ENCODE results near the gene AFG3L2. TPM values are rescaled to one million over a fixed set of nuclear protein-coding genes. Genes with fewer than 3 reads are reported as not detected.

AFG3L2 gene
- total RNA-seq, 1 experiment from 2014 or later: 55.1 TPM

GRCh38 chr18:12334366-12334808 lies 42.6 kb downstream of the AFG3L2 start:
- no peak for TF ChIP-seq CTCF (IDR thresholded peaks at IDR 0.05; ENCODE audit: unreplicated experiment)
- intact Hi-C loops (cut with micrococcal nuclease; ENCODE audit: unreplicated experiment): no loop called here
- Mint-ChIP-seq H3K36me3 (ENCODE audit: insufficient read depth, unreplicated experiment) (peaks cover 45% of the 10 kb centered on the region), H3K9me3 (ENCODE audit: low read depth, unreplicated experiment) (no peaks in the 10 kb centered on the region), H3K4me3 (ENCODE audit: low read depth, unreplicated experiment) (no peak overlapping the region), H3K4me1 (ENCODE audit: low read depth, unreplicated experiment) (peaks cover 22% of the 10 kb centered on the region), H3K27me3 (ENCODE audit: unreplicated experiment) (no peaks in the 10 kb centered on the region), H3K27ac (ENCODE audit: unreplicated experiment) (no peak overlapping the region)
- no TSS peak for BruUV-seq (replicated peaks)
- CTCF ChIA-PET: interaction anchor here (0.6 kb wide), 1 partner anchor 24 kb away, joined by 3 read pairs; no protein-coding TSS in a partner anchor
- no peak for DNase-seq

GRCh38 chr18:12333506-12334290 lies 43.3 kb downstream of the AFG3L2 start:
- Mint-ChIP-seq H3K4me1 (ENCODE audit: low read depth, unreplicated experiment) (peaks cover 22% of the 10 kb centered on the region), H3K36me3 (ENCODE audit: insufficient read depth, unreplicated experiment) (peaks cover 47% of the 10 kb centered on the region), H3K27ac (ENCODE audit: unreplicated experiment) (no peak overlapping the region), H3K4me3 (ENCODE audit: low read depth, unreplicated experiment) (no peak overlapping the region), H3K9me3 (ENCODE audit: low read depth, unreplicated experiment) (no peaks in the 10 kb centered on the region), H3K27me3 (ENCODE audit: unreplicated experiment) (no peaks in the 10 kb centered on the region)
- intact Hi-C loops (cut with micrococcal nuclease; ENCODE audit: unreplicated experiment): no loop called here
- no TSS peak for BruUV-seq (replicated peaks)
- DNase-seq: no peak
- CTCF ChIA-PET: interaction anchor here (0.6 kb wide), 2 partner anchors 24 to 624 kb away, joined by 3 to 4 read pairs; no protein-coding TSS in a partner anchor
- TF ChIP-seq CTCF (IDR thresholded peaks at IDR 0.05; ENCODE audit: unreplicated experiment): no peak

DNA sequence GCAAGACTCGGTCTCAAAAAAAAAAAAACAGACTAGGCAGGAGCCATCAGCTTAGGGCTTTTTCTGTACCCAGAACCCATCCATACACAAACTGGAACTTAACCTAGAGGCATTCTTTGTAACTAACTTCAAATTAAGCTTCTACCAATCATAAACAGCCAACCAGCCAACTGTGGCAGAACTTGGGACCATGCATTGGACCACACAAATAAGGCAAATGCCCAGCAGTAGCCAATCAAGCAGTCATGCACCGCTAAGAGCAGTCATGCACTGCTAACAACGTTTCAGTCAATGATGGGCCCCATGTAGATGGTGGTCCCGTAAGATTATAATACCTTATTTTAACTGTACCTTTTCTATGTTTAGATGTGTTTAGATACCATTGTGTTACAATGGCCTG lies 46.3 kb downstream of the AFG3L2 start:
- H3K27ac Mint-ChIP-seq (ENCODE audit: unreplicated experiment): no peak overlapping the region
- no peak for DNase-seq
- BruUV-seq (replicated peaks): no TSS peak
- CTCF ChIA-PET: no interaction called here
- H3K9me3 Mint-ChIP-seq (ENCODE audit: low read depth, unreplicated experiment): no peaks in the 10 kb centered on the region
- H3K4me3 Mint-ChIP-seq (ENCODE audit: low read depth, unreplicated experiment): no peak overlapping the region
- peaks cover 39% of the 10 kb centered on the region for H3K36me3 Mint-ChIP-seq (ENCODE audit: insufficient read depth, unreplicated experiment)
- H3K27me3 Mint-ChIP-seq (ENCODE audit: unreplicated experiment): no peaks in the 10 kb centered on the region
- H3K4me1 Mint-ChIP-seq (ENCODE audit: low read depth, unreplicated experiment): peaks cover 3% of the 10 kb centered on the region
- intact Hi-C loops (cut with micrococcal nuclease; ENCODE audit: unreplicated experiment): no loop called here
- TF ChIP-seq CTCF (IDR thresholded peaks at IDR 0.05; ENCODE audit: unreplicated experiment): no peak

- Mint-ChIP-seq H3K27ac (ENCODE audit: unreplicated experiment) (no peak overlapping the region), H3K4me1 (ENCODE audit: low read depth, unreplicated experiment) (no peaks in the 10 kb centered on the region), H3K36me3 (ENCODE audit: insufficient read depth, unreplicated experiment) (peaks cover 38% of the 10 kb centered on the region), H3K27me3 (ENCODE audit: unreplicated experiment) (no peaks in the 10 kb centered on the region), H3K4me3 (ENCODE audit: low read depth, unreplicated experiment) (no peak overlapping the region), H3K9me3 (ENCODE audit: low read depth, unreplicated experiment) (no peaks in the 10 kb centered on the region)
- intact Hi-C loops (cut with micrococcal nuclease; ENCODE audit: unreplicated experiment): no loop called here
- BruUV-seq (replicated peaks): TSS peak; percentile 89
- TF ChIP-seq CTCF (IDR thresholded peaks at IDR 0.05; ENCODE audit: unreplicated experiment): no peak
- CTCF ChIA-PET: no interaction called here
- DNase-seq: no peak
Observed at GRCh38 chr18:12329125-12329698, 47.8 kb downstream of the AFG3L2 start.

All from Calu3 (cell line).